Measurements from ENCODE around the gene AK1. TPM values are rescaled to one million over a fixed set of nuclear protein-coding genes. Genes with fewer than 3 reads are reported as not detected.

The AK1 gene
- total and polyA plus RNA-seq, 10 of the 15 experiments (the other 5 are each of a cell fraction or from before 2014, with no cell fraction given) = 0.23 to 3.1 (median 1.8) TPM

GRCh38 chr9:127905788-127906191, 28.3 kb upstream of the AK1 start (continued):
- TF ChIP-seq ATF3 (IDR thresholded peaks at IDR 0.05; ENCODE audit: borderline replicate concordance, extremely low read depth, low read depth, low read length) (no peak), BRCA1 (IDR thresholded peaks at IDR 0.05; ENCODE audit: low read depth, low read length) (no peak), BACH1 (IDR thresholded peaks at IDR 0.05; ENCODE audit: borderline replicate concordance) (no peak), NFXL1 (IDR thresholded peaks at IDR 0.05; ENCODE audit: borderline replicate concordance) (no peak), CHD4 (IDR thresholded peaks at IDR 0.05) (no peak), CBX5 (IDR thresholded peaks at IDR 0.05; ENCODE audit: low read depth) (no peak), CEBPB (IDR thresholded peaks at IDR 0.05; ENCODE audit: borderline replicate concordance in 1 of 2, low read depth in 2 of 2, low read length in 2 of 2) (no peak), MEF2B (IDR thresholded peaks at IDR 0.05; ENCODE audit: partially characterized antibody, poor library complexity, severe bottlenecking) (no peak), ZBED1 (IDR thresholded peaks at IDR 0.05; ENCODE audit: borderline replicate concordance) (no peak), PRDM15 (CRISPR knock-in tag; IDR thresholded peaks at IDR 0.05) (no peak), RFX5 (IDR thresholded peaks at IDR 0.05; ENCODE audit: low read depth, low read length) (no peak), HDGF (IDR thresholded peaks at IDR 0.05) (no peak), TCF3 (IDR thresholded peaks at IDR 0.05; ENCODE audit: borderline replicate concordance, insufficient read depth, low read depth, low read length) (no peak), MTA3 (IDR thresholded peaks at IDR 0.05; ENCODE audit: borderline replicate concordance, low read length) (no peak), CHD2 (IDR thresholded peaks at IDR 0.05; ENCODE audit: borderline replicate concordance, low read depth, low read length) (no peak), PML (IDR thresholded peaks at IDR 0.05; ENCODE audit: low read length) (no peak), TAF1 (IDR thresholded peaks at IDR 0.05; ENCODE audit: borderline replicate concordance, low read depth, low read length) (no peak), RELB (IDR thresholded peaks at IDR 0.05; ENCODE audit: low read depth) (0 out of 2 replicates have a peak, but pooled peaks have one; percentile 31), KDM1A (IDR thresholded peaks at IDR 0.05; ENCODE audit: borderline replicate concordance) (no peak), NR2F1 (conservative IDR thresholded peaks at IDR 0.05) (no peak), EP300 (IDR thresholded peaks at IDR 0.05; ENCODE audit: borderline replicate concordance in 1 of 2, control insufficient read depth in 1 of 2, low read depth in 2 of 2, low read length in 2 of 2) (no peak), IKZF2 (IDR thresholded peaks at IDR 0.05) (peak in 1 of 2 experiments; percentile 9; a peak in 1 of 4 replicates), DPF2 (IDR thresholded peaks at IDR 0.05) (0 out of 2 replicates have a peak, but pooled peaks have one; percentile 2), IRF4 (IDR thresholded peaks at IDR 0.05; ENCODE audit: low read depth, low read length) (no peak), SMC3 (IDR thresholded peaks at IDR 0.05; ENCODE audit: borderline replicate concordance, low read length) (no peak)

Measured in GM12878 (cell line).